NOMO-1 treated with dmso at 0.1 percent for 144 hours (cell line): ENCODE measurements around the gene ZNF710.
A peak's percentile ranks its signal among the peaks of the same experiment; 100 is the strongest.

ENCODE experiments used
- DNase-seq: peaks from one replicate; lab custom pipeline; 2025; ENCODE audit not compliant: unreplicated experiment; lab: John Stamatoyannopoulos, UW

The ZNF710 gene

GRCh38 chr15:90016721-90017120, 15.6 kb downstream of the ZNF710 start:
- no peak for DNase-seq

GRCh38 chr15:90018216-90018831, 17.2 kb downstream of the ZNF710 start:
- no peak for DNase-seq

GRCh38 chr15:90019611-90020010, 18.5 kb downstream of the ZNF710 start:
- DNase-seq: no peak

- DNase-seq: no peak
Observed at GRCh38 chr15:90020021-90020735, 19.1 kb downstream of the ZNF710 start.

- no peak for DNase-seq
Observed at GRCh38 chr15:90020936-90021507, 19.9 kb downstream of the ZNF710 start.

- no peak for DNase-seq
Observed at GRCh38 chr15:90022345-90022744, 21.2 kb downstream of the ZNF710 start.

GRCh38 chr15:90022905-90023700, 22.0 kb downstream of the ZNF710 start:
- no peak for DNase-seq

GRCh38 chr15:90024406-90024805, 23.3 kb downstream of the ZNF710 start:
- DNase-seq: no peak

GRCh38 chr15:90025489-90026033, 24.4 kb downstream of the ZNF710 start:
- DNase-seq: no peak

GRCh38 chr15:90028376-90028944, 27.3 kb downstream of the ZNF710 start:
- no peak for DNase-seq

GRCh38 chr15:90029024-90029423, 27.9 kb downstream of the ZNF710 start:
- no peak for DNase-seq

- no peak for DNase-seq
Observed at GRCh38 chr15:90030376-90030775, 29.3 kb downstream of the ZNF710 start.

- peak; percentile 13 for DNase-seq
Observed at GRCh38 chr15:90031231-90031791, 30.2 kb downstream of the ZNF710 start.

- DNase-seq: no peak
Observed at GRCh38 chr15:90033006-90033405, 31.9 kb downstream of the ZNF710 start.

GRCh38 chr15:90033448-90033847, 32.3 kb downstream of the ZNF710 start:
- no peak for DNase-seq

GRCh38 chr15:90035095-90035839, 34.1 kb downstream of the ZNF710 start:
- DNase-seq: no peak

- DNase-seq: peak; percentile 43
Observed at GRCh38 chr15:90035840-90036230, 34.7 kb downstream of the ZNF710 start.

GRCh38 chr15:90036343-90036742, 35.2 kb downstream of the ZNF710 start:
- DNase-seq: no peak

GRCh38 chr15:90036806-90037510, 35.8 kb downstream of the ZNF710 start:
- DNase-seq: no peak
